Lower leg skin (tissue), 3 donors: ENCODE measurements around the gene TIMP4.

Source experiments
- CTCF ChIP-seq, 3 donors: fragments of 450-650 bp; IDR thresholded peaks; one replicate each; pipeline ENCODE4 v1.5.1; 2016; ENCODE audit warnings: antibody characterized with exemption in 3 of 3, mild to moderate bottlenecking in 3 of 3, moderate library complexity in 2 of 3
- POLR2A ChIP-seq, 2 donors: fragments of 450-650 bp; IDR thresholded peaks; one replicate each; pipeline ENCODE4 v1.6.1; 2016 to 2017; ENCODE audit warnings: antibody characterized with exemption in 2 of 2, mild to moderate bottlenecking in 1 of 2, moderate library complexity in 1 of 2

GRCh38 chr3:12180218-12180617 lies 21.5 kb upstream of the TIMP4 start:
- TF ChIP-seq CTCF (IDR thresholded peaks at IDR 0.05), result no peak
- TF ChIP-seq POLR2A (IDR thresholded peaks at IDR 0.05), result no peak
